Progenitor cell of endocrine pancreas (in vitro differentiated cells): Measurements from ENCODE around the gene ERBB2. TPM values are rescaled to one million over a fixed set of nuclear protein-coding genes. Genes with fewer than 3 reads are reported as not detected.

Experiments
- DNase-seq: peaks from one replicate; pipeline ENCODE4 v3.0.0; 2021; ENCODE audit warnings: low spot score; ENCODE audit not compliant: unreplicated experiment
- H3K27ac Mint-ChIP-seq: 2 replicates; pipeline ENCODE4 v1.8.0; 2021; ENCODE audit warnings: mild to moderate bottlenecking, moderate library complexity, mixed read lengths
- H3K27me3 Mint-ChIP-seq: 2 replicates; pipeline ENCODE4 v1.8.0; 2021; ENCODE audit warnings: mixed read lengths
- H3K36me3 Mint-ChIP-seq: 2 replicates; pipeline ENCODE4 v1.8.0; 2022; ENCODE audit warnings: mixed read lengths; ENCODE audit not compliant: insufficient read depth
- H3K4me1 Mint-ChIP-seq: 2 replicates; pipeline ENCODE4 v1.8.0; 2021; ENCODE audit warnings: low read depth, mixed read lengths
- H3K4me3 Mint-ChIP-seq: 2 replicates; pipeline ENCODE4 v1.8.0; 2021; ENCODE audit warnings: low read depth, mild to moderate bottlenecking, moderate library complexity, mixed read lengths
- H3K9me3 Mint-ChIP-seq: 2 replicates; pipeline ENCODE4 v1.8.0; 2021; ENCODE audit warnings: low read depth, mixed read lengths
- total RNA-seq: library from RNA; stranded (reverse); gene quantifications from 2 replicates; pipeline ENCODE4 v1.2.1, GENCODE V29; 2021
- TF ChIP-seq, protein P1 (sequence below): fragments of 200-600 bp; sonication (generic); IDR thresholded peaks from one replicate; pipeline ENCODE4 v1.5.0; 2021; ENCODE audit warnings: antibody characterized with exemption, mild to moderate bottlenecking; ENCODE audit not compliant: unreplicated experiment

ERBB2 gene
- total RNA-seq, 1 donor from 2014 or later: 152 TPM

DNA sequence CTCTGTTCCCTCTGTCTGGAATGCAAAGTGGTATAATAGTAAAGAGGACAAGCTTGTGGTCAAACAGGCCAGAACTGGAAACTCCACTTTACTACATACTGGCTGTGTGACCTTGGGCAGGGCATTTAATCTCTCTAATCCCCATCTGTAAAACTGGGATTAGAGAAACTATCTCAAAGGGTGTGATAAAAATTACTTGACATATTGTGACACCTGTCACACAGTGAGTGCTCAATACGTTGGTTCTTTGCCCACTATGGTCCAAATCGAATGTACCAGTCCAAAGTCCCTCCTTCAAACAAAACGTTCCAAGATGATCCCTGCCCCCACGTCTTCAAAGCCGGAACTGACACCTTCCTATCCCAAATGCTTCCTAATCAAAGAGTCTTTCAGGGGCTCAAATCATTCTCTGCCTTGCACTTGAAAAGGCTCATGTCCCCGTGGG, 12.7 kb upstream of the ERBB2 start:
- Mint-ChIP-seq H3K27me3 (no peaks in the 10 kb centered on the region), H3K36me3 (peaks cover 13% of the 10 kb centered on the region), H3K4me1 (peaks cover 11% of the 10 kb centered on the region), H3K27ac (no peak overlapping the region), H3K4me3 (peak overlapping the region; percentile 97), H3K9me3 (no peaks in the 10 kb centered on the region)
- TF ChIP-seq, protein P1, sequence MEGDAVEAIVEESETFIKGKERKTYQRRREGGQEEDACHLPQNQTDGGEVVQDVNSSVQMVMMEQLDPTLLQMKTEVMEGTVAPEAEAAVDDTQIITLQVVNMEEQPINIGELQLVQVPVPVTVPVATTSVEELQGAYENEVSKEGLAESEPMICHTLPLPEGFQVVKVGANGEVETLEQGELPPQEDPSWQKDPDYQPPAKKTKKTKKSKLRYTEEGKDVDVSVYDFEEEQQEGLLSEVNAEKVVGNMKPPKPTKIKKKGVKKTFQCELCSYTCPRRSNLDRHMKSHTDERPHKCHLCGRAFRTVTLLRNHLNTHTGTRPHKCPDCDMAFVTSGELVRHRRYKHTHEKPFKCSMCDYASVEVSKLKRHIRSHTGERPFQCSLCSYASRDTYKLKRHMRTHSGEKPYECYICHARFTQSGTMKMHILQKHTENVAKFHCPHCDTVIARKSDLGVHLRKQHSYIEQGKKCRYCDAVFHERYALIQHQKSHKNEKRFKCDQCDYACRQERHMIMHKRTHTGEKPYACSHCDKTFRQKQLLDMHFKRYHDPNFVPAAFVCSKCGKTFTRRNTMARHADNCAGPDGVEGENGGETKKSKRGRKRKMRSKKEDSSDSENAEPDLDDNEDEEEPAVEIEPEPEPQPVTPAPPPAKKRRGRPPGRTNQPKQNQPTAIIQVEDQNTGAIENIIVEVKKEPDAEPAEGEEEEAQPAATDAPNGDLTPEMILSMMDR: no peak
- DNase-seq: no peak

DNA sequence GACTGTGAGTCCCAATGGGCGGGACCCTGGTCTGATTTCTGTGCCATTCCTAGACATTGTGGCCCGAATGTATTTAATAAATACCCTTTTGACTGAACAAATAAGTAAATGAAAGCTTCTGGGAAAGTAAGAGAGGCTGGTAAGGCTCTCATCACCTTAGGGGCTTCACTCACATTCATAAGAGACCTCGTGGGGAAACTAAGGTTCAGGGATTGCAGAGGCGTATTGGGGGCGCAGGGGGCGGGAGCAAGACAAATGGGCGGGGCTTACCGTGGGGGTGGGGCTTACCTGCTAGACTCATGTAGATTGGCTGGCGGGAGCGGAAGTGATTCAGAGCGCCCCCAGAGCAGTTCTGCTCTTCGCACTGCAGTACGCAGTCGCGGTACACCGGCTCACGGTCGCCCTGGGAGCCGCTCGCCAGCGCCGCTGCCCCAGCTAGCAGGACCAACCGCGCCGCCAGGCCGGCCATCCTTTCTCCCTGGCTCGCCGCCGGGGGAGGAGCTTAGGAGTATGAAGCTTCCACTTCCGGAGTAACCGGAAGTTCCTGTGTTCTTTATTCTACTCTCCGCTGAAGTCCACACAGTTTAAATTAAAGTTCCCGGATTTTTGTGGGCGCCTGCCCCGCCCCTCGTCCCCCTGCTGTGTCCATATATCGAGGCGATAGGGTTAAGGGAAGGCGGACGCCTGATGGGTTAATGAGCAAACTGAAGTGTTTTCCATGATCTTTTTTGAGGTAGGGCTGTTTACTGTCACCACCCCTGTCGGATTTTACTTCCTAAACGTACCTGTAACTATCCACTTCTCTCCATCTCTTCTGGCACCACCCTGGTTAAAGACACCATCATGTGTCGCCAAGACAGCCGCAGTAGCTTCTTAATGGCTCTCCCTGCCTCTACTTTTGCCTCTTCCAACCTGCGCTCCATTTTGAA, 12.1 kb upstream of the ERBB2 start, which contains the start of gene PGAP3:
Gene PGAP3 (minus strand): TSS at position 512 of the 929 bp plus-strand sequence. CDS start 43 bp downstream, at position 469.
- Mint-ChIP-seq H3K4me1 (peaks cover 11% of the 10 kb centered on the region), H3K27ac (peak within 1 kb of the TSS; percentile 97), H3K4me3 (peak within 1 kb of the TSS; percentile 97), H3K36me3 (peaks cover 13% of the 10 kb centered on the region), H3K9me3 (no peaks in the 10 kb centered on the region), H3K27me3 (no peaks in the 10 kb centered on the region)
- TF ChIP-seq, protein P1: no peak
- peak; percentile 71 for DNase-seq

- Mint-ChIP-seq H3K36me3 (peaks cover 7% of the 10 kb centered on the region), H3K27me3 (no peaks in the 10 kb centered on the region), H3K9me3 (no peaks in the 10 kb centered on the region), H3K27ac (peak overlapping the region; percentile 97), H3K4me3 (peak overlapping the region; percentile 97), H3K4me1 (peaks cover 11% of the 10 kb centered on the region)
- TF ChIP-seq, protein P1: no peak
- no peak for DNase-seq
These were observed 11.4 kb upstream of the ERBB2 start for GRCh38 chr17:39688475-39688835.

DNA sequence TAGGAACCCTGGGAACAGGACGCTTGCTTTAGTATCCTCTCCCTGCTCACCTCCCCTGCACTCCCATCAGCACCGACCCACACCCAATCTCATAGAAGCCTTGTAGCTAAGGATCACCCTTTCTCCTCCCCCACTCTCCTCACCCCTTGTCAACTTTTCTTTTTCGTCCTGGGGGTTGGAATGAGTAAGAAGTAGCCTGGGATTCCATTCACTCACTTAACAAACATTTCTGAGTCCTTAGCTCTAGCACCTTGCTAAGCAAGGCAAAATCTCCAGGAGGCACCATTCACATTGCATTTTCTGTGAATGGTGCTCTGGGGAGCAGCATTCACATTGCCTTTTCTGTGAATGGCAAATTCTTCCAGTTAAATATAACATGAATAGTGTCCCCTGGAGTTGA, 10.9 kb upstream of the ERBB2 start:
- peak overlapping the region; percentile 97 for H3K4me3 Mint-ChIP-seq
- H3K9me3 Mint-ChIP-seq: no peaks in the 10 kb centered on the region
- peaks cover 11% of the 10 kb centered on the region for H3K4me1 Mint-ChIP-seq
- H3K27ac Mint-ChIP-seq: peak overlapping the region; percentile 97
- no peaks in the 10 kb centered on the region for H3K27me3 Mint-ChIP-seq
- TF ChIP-seq, protein P1: no peak
- peaks cover 7% of the 10 kb centered on the region for H3K36me3 Mint-ChIP-seq
- DNase-seq: no peak

GRCh38 chr17:39694593-39694992, 5.3 kb upstream of the ERBB2 start:
- no peak for DNase-seq
- Mint-ChIP-seq H3K36me3 (no peaks in the 10 kb centered on the region), H3K4me3 (no peak overlapping the region), H3K27ac (peak overlapping the region; percentile 62), H3K9me3 (no peaks in the 10 kb centered on the region), H3K4me1 (peaks cover 22% of the 10 kb centered on the region), H3K27me3 (no peaks in the 10 kb centered on the region)
- TF ChIP-seq, protein P1: no peak
